Measurements from ENCODE around the gene SPTY2D1.

DNA sequence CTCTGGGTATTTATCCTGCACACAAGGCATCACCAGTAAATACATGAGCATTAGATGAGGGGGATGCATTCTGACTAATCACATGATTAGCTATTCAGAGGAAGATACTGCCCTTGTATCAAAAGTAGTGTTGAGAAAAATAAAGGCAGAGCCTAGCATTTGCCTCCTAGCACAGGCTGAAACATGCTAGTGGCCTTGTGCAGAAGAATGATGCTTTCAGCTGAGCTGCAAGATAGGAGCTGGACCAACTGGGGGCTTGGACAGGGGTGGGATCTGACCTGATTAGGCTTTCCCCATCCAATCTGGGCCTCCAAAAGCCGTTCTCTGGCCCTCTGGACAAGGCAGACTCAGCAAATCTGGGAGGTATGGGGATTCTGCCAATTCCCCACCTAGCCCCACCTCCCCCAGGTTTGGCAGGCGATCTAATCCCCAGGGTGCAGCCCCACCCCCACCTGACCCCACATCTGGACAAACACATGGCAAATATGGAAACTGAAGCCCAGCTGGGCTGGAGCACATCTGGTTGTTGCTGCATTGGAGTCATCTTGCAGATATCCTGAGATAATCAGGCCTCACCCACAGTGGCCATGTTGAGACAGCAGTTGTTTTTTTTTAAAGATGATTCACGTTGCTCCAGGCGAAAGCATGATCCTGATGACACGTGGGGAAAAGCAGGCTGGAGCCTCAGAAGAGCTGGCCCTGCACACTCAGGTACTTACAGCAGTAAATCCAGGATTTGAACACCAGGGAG lies 39.0 kb downstream of the SPTY2D1 start:
- TF ChIP-seq, protein P1, sequence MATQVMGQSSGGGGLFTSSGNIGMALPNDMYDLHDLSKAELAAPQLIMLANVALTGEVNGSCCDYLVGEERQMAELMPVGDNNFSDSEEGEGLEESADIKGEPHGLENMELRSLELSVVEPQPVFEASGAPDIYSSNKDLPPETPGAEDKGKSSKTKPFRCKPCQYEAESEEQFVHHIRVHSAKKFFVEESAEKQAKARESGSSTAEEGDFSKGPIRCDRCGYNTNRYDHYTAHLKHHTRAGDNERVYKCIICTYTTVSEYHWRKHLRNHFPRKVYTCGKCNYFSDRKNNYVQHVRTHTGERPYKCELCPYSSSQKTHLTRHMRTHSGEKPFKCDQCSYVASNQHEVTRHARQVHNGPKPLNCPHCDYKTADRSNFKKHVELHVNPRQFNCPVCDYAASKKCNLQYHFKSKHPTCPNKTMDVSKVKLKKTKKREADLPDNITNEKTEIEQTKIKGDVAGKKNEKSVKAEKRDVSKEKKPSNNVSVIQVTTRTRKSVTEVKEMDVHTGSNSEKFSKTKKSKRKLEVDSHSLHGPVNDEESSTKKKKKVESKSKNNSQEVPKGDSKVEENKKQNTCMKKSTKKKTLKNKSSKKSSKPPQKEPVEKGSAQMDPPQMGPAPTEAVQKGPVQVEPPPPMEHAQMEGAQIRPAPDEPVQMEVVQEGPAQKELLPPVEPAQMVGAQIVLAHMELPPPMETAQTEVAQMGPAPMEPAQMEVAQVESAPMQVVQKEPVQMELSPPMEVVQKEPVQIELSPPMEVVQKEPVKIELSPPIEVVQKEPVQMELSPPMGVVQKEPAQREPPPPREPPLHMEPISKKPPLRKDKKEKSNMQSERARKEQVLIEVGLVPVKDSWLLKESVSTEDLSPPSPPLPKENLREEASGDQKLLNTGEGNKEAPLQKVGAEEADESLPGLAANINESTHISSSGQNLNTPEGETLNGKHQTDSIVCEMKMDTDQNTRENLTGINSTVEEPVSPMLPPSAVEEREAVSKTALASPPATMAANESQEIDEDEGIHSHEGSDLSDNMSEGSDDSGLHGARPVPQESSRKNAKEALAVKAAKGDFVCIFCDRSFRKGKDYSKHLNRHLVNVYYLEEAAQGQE (IDR thresholded peaks at IDR 0.05; ENCODE audit: insufficient read depth in 1 of 2, low read depth in 2 of 2, low read length in 2 of 2), result no peak
- TF ChIP-seq TAF1 (IDR thresholded peaks at IDR 0.05; ENCODE audit: borderline replicate concordance, insufficient read depth, low read length), result no peak
- TF ChIP-seq POLR2AphosphoS5 (IDR thresholded peaks at IDR 0.05; ENCODE audit: low read depth, low read length), result no peak
- no peak for TF ChIP-seq SIN3A (IDR thresholded peaks at IDR 0.05; ENCODE audit: borderline replicate concordance, insufficient read depth, low read length)
- no peak for TF ChIP-seq FOXP2 (optimal IDR thresholded peaks at IDR 0.05; ENCODE audit: borderline replicate concordance, extremely low read depth, extremely low read length, insufficient read depth)

Measured in PFSK-1 (cell line).